HUDEP-2 (cell line): ENCODE measurements around the gene TSPAN5.

Experiments used
- DNase-seq, 76 experiments: peaks; one replicate each; lab custom pipeline; 2025; ENCODE audit not compliant: unreplicated experiment in 76 of 76; lab: John Stamatoyannopoulos, UW

Gene TSPAN5

GRCh38 chr4:98603683-98604521 is 54.5 kb downstream of the TSPAN5 start:
- DNase-seq = no peak

GRCh38 chr4:98602270-98602669 is 56.1 kb downstream of the TSPAN5 start:
- no peak for DNase-seq

GRCh38 chr4:98601708-98602107 is 56.7 kb downstream of the TSPAN5 start:
- DNase-seq = no peak

GRCh38 chr4:98599617-98600205 is 58.7 kb downstream of the TSPAN5 start:
- no peak for DNase-seq

GRCh38 chr4:98586962-98587354 is 71.5 kb downstream of the TSPAN5 start:
- DNase-seq = no peak

GRCh38 chr4:98586291-98586961 is 72.0 kb downstream of the TSPAN5 start:
- DNase-seq = no peak

- DNase-seq = no peak
These were observed 72.8 kb downstream of the TSPAN5 start for GRCh38 chr4:98585596-98585995.

GRCh38 chr4:98584265-98584664 is 74.1 kb downstream of the TSPAN5 start:
- no peak for DNase-seq

GRCh38 chr4:98583265-98583664 is 75.1 kb downstream of the TSPAN5 start:
- no peak for DNase-seq

- no peak for DNase-seq
These were observed 77.3 kb downstream of the TSPAN5 start for GRCh38 chr4:98581126-98581525.

GRCh38 chr4:98577956-98578355 is 80.5 kb downstream of the TSPAN5 start:
- DNase-seq = no peak

- no peak for DNase-seq
These were observed 83.6 kb downstream of the TSPAN5 start for GRCh38 chr4:98574816-98575215.

GRCh38 chr4:98573791-98574190 is 84.6 kb downstream of the TSPAN5 start:
- DNase-seq = no peak

- DNase-seq = no peak
These were observed 85.7 kb downstream of the TSPAN5 start for GRCh38 chr4:98572697-98573096.

GRCh38 chr4:98571161-98571786 is 87.1 kb downstream of the TSPAN5 start:
- no peak for DNase-seq

- DNase-seq = no peak
These were observed 88.1 kb downstream of the TSPAN5 start for GRCh38 chr4:98570151-98570797.

GRCh38 chr4:98568941-98569663 is 89.3 kb downstream of the TSPAN5 start:
- no peak for DNase-seq

GRCh38 chr4:98567611-98568010 is 90.8 kb downstream of the TSPAN5 start:
- no peak for DNase-seq

- DNase-seq = no peak
These were observed 91.9 kb downstream of the TSPAN5 start for GRCh38 chr4:98566361-98567008.
